Cardiac muscle cell (in vitro differentiated cells and primary cell): ENCODE results near the gene TMPRSS6. TPM values are rescaled to one million over a fixed set of nuclear protein-coding genes. Genes with fewer than 3 reads are reported as not detected.

ENCODE experiments used
- DNase-seq, 2 donors: peaks; one replicate each; pipeline versions ENCODE4 v3.0.0 to v3.0.0-alpha.2; 2010 to 2017; ENCODE audit warnings: low read depth in 1 of 2, low spot score in 1 of 2
- H3K27ac ChIP-seq: fragments of 200-600 bp; sonication (generic); 2 replicates; pipeline ENCODE4 v1.5.1; 2016
- H3K27me3 ChIP-seq: fragments of 200-600 bp; sonication (generic); 2 replicates; pipeline ENCODE4 v1.6.0; 2016; ENCODE audit warnings: control low read depth
- H3K36me3 ChIP-seq: fragments of 200-600 bp; sonication (generic); 2 replicates; pipeline ENCODE4 v1.5.1; 2016; ENCODE audit warnings: control low read depth
- H3K4me1 ChIP-seq: fragments of 200-600 bp; sonication (generic); 2 replicates; pipeline ENCODE4 v1.8.1; 2017; ENCODE audit warnings: low read depth, mild to moderate bottlenecking, mixed run types
- H3K4me3 ChIP-seq: fragments of 200-600 bp; sonication (generic); 2 replicates; pipeline ENCODE4 v1.5.1; 2016; ENCODE audit warnings: mild to moderate bottlenecking
- H3K9me3 ChIP-seq: fragments of 200-600 bp; sonication (generic); 2 replicates; pipeline ENCODE4 v1.5.1; 2017; ENCODE audit warnings: low read depth, mild to moderate bottlenecking, control low read depth
- polyA plus RNA-seq: library from polyadenylated mRNA; unstranded; fragments of >200 nt; fragmentation: Nextera tagmentation; extraction: Ambion mirVana; gene quantifications from 2 replicates; pipeline ENCODE4 v1.2.1, GENCODE V29; 2016
- total RNA-seq: library from RNA; depleted of rRNA; stranded (reverse); fragments of >200 nt; gene quantifications from 2 replicates; pipeline ENCODE4 v1.2.3, GENCODE V29; 2016
- TF ChIP-seq, protein P1 (sequence below): IDR thresholded peaks from 2 replicates; pipeline ENCODE4 v1.5.1; 2012; ENCODE audit warnings: low read depth, mild to moderate bottlenecking, low read length

Gene TMPRSS6
- total and polyA plus RNA-seq, 2 experiments from 2014 or later = 0.11 TPM; not detected in 1

DNA sequence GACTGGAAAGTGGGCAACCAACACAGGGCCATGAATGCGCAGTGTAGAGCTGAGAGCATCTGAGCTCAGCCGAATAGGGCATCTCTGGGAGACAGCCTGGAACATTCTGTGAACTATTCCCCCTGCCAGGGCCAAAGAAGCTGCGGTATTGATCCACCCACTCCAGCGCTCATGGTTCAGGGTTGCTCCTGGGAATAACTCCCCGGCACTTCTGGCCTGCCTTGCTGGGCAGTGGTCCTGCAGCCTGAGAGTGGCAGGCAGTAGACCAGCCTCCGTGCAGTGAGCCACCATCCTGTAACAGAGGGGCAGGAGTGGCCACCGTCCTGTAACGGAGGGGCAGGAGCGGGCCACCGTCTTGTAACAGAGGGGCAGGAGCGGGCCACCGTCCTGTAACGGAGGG, 12.2 kb downstream of the TMPRSS6 start:
- no peak overlapping the region for H3K4me3 ChIP-seq
- no peaks in the 10 kb centered on the region for H3K4me1 ChIP-seq
- no peak overlapping the region for H3K27ac ChIP-seq
- H3K27me3 ChIP-seq = no peaks in the 10 kb centered on the region
- no peak for DNase-seq
- H3K36me3 ChIP-seq = no peaks in the 10 kb centered on the region
- TF ChIP-seq, protein P1, sequence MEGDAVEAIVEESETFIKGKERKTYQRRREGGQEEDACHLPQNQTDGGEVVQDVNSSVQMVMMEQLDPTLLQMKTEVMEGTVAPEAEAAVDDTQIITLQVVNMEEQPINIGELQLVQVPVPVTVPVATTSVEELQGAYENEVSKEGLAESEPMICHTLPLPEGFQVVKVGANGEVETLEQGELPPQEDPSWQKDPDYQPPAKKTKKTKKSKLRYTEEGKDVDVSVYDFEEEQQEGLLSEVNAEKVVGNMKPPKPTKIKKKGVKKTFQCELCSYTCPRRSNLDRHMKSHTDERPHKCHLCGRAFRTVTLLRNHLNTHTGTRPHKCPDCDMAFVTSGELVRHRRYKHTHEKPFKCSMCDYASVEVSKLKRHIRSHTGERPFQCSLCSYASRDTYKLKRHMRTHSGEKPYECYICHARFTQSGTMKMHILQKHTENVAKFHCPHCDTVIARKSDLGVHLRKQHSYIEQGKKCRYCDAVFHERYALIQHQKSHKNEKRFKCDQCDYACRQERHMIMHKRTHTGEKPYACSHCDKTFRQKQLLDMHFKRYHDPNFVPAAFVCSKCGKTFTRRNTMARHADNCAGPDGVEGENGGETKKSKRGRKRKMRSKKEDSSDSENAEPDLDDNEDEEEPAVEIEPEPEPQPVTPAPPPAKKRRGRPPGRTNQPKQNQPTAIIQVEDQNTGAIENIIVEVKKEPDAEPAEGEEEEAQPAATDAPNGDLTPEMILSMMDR = no peak
- H3K9me3 ChIP-seq = no peaks in the 10 kb centered on the region

- Histone ChIP-seq H3K27ac (no peak overlapping the region), H3K27me3 (no peaks in the 10 kb centered on the region), H3K36me3 (no peaks in the 10 kb centered on the region), H3K4me1 (no peaks in the 10 kb centered on the region), H3K9me3 (no peaks in the 10 kb centered on the region), H3K4me3 (no peak overlapping the region)
- TF ChIP-seq, protein P1 = no peak
- DNase-seq = no peak
Observed at GRCh38 chr22:37095113-37095512, 14.4 kb downstream of the TMPRSS6 start.

DNA sequence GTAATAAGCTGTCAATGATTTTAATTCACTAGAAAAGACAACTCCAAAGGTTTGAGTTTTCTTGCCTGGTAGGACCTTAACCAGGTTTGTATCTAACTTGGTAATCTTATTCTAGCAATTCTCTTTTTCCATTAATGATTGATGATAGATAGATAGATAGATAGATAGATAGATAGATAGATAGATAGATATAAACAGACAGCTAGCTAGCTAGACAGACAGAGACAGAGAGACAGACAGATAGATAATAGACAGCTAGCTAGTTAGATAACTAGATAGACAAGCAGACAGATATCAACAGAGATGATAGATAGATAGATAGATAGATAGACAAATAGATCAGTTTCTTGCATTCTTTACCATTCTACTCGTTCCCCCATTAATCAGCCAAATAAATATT, 15.3 kb downstream of the TMPRSS6 start:
- H3K27ac ChIP-seq = no peak overlapping the region
- TF ChIP-seq, protein P1 = no peak

GRCh38 chr22:37092997-37093396, 16.5 kb downstream of the TMPRSS6 start:
- Histone ChIP-seq H3K27me3 (no peaks in the 10 kb centered on the region), H3K4me3 (no peak overlapping the region), H3K4me1 (no peaks in the 10 kb centered on the region), H3K36me3 (no peaks in the 10 kb centered on the region), H3K9me3 (no peaks in the 10 kb centered on the region), H3K27ac (no peak overlapping the region)
- DNase-seq = no peak
- TF ChIP-seq, protein P1 = no peak

More for the DNA sequence above, 15.3 kb downstream of the TMPRSS6 start:
- Histone ChIP-seq H3K4me3 (no peak overlapping the region), H3K9me3 (no peaks in the 10 kb centered on the region), H3K4me1 (no peaks in the 10 kb centered on the region), H3K27me3 (no peaks in the 10 kb centered on the region), H3K36me3 (no peaks in the 10 kb centered on the region)
- DNase-seq = no peak

DNA sequence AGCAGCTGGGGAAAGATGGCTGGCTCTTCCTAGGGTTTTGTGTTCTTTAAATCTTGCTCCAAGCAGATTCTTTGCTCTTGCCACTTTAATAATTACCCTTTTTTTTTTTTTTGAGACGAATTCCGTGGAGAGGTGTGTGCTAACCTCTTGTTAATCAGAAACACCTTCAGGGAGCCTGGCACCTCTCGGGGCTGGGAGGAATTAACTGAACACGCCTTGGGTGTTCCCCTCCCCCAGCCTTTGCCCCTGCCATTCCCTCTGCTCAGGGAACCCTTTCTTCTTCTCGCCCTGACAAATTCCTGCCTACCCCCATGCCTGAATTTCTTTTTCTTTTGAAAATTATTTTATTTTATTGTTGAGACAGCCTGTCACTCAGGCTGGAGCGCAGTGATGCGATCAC, 17.5 kb downstream of the TMPRSS6 start:
- no peaks in the 10 kb centered on the region for H3K4me1 ChIP-seq
- TF ChIP-seq, protein P1 = no peak
- no peaks in the 10 kb centered on the region for H3K36me3 ChIP-seq
- DNase-seq = no peak
- no peaks in the 10 kb centered on the region for H3K27me3 ChIP-seq
- H3K4me3 ChIP-seq = no peak overlapping the region
- H3K9me3 ChIP-seq = no peaks in the 10 kb centered on the region
- no peak overlapping the region for H3K27ac ChIP-seq
